GM10266 (cell line): ENCODE results near the gene DNAJA3.

Experiments
- DNase-seq: peaks from one replicate; pipeline ENCODE4 v3.0.0; 2012; ENCODE audit errors: extremely low spot score
- TF ChIP-seq, protein P1 (sequence below): IDR thresholded peaks from 2 replicates; pipeline ENCODE4 v1.5.1; 2012; ENCODE audit warnings: mild to moderate bottlenecking, low read depth; ENCODE audit not compliant: control insufficient read depth, insufficient read depth; ENCODE audit errors: missing control alignments

Gene DNAJA3

DNA sequence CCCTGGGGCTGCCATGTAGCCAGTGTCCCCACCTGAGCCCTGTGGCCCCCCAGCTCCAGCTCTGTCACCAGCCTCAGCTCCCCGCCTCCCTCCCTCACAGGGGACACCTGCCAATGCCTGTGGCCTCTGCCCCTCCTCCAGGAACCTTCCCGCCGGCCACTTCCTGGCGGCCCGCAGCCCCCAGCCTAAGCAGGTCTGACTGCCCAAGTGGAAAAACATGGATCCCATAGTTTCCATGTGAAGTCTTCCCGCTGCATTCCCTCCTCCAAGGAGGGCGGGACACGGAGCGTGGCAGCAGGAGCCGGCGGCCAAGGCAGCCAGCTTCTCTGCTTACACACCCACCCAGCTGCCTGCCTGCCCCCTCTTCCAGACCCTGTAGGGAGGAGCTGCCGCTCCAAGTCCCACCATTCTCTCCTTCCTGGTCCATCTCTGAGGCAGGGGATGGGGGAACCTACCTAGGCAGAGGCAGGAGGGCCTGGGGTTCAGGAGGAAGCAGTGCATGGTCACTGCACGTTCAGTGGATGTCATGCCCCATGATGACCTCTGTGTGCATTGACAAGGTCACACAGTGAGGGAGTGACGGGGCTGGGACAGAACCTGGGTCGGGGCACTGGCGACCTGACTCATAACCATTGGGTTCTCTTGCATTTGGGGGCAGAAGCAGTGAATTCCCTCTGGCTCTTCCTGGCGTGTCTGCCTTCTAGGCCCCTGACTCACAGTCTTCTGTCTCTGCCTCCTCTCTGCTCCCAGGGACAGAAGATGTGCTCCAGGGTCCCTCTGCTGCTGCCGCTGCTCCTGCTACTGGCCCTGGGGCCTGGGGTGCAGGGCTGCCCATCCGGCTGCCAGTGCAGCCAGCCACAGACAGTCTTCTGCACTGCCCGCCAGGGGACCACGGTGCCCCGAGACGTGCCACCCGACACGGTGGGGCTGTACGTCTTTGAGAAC is 45.3 kb upstream of the DNAJA3 start:
- TF ChIP-seq, protein P1, sequence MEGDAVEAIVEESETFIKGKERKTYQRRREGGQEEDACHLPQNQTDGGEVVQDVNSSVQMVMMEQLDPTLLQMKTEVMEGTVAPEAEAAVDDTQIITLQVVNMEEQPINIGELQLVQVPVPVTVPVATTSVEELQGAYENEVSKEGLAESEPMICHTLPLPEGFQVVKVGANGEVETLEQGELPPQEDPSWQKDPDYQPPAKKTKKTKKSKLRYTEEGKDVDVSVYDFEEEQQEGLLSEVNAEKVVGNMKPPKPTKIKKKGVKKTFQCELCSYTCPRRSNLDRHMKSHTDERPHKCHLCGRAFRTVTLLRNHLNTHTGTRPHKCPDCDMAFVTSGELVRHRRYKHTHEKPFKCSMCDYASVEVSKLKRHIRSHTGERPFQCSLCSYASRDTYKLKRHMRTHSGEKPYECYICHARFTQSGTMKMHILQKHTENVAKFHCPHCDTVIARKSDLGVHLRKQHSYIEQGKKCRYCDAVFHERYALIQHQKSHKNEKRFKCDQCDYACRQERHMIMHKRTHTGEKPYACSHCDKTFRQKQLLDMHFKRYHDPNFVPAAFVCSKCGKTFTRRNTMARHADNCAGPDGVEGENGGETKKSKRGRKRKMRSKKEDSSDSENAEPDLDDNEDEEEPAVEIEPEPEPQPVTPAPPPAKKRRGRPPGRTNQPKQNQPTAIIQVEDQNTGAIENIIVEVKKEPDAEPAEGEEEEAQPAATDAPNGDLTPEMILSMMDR: no peak

DNA sequence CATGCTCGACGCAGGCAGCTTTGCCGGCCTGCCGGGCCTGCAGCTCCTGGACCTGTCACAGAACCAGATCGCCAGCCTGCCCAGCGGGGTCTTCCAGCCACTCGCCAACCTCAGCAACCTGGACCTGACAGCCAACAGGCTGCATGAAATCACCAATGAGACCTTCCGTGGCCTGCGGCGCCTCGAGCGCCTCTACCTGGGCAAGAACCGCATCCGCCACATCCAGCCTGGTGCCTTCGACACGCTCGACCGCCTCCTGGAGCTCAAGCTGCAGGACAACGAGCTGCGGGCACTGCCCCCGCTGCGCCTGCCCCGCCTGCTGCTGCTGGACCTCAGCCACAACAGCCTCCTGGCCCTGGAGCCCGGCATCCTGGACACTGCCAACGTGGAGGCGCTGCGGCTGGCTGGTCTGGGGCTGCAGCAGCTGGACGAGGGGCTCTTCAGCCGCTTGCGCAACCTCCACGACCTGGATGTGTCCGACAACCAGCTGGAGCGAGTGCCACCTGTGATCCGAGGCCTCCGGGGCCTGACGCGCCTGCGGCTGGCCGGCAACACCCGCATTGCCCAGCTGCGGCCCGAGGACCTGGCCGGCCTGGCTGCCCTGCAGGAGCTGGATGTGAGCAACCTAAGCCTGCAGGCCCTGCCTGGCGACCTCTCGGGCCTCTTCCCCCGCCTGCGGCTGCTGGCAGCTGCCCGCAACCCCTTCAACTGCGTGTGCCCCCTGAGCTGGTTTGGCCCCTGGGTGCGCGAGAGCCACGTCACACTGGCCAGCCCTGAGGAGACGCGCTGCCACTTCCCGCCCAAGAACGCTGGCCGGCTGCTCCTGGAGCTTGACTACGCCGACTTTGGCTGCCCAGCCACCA is 44.4 kb upstream of the DNAJA3 start:
- TF ChIP-seq, protein P1: no peak
- no peak for DNase-seq

More for the DNA sequence above, 45.3 kb upstream of the DNAJA3 start:
- DNase-seq: no peak

DNA sequence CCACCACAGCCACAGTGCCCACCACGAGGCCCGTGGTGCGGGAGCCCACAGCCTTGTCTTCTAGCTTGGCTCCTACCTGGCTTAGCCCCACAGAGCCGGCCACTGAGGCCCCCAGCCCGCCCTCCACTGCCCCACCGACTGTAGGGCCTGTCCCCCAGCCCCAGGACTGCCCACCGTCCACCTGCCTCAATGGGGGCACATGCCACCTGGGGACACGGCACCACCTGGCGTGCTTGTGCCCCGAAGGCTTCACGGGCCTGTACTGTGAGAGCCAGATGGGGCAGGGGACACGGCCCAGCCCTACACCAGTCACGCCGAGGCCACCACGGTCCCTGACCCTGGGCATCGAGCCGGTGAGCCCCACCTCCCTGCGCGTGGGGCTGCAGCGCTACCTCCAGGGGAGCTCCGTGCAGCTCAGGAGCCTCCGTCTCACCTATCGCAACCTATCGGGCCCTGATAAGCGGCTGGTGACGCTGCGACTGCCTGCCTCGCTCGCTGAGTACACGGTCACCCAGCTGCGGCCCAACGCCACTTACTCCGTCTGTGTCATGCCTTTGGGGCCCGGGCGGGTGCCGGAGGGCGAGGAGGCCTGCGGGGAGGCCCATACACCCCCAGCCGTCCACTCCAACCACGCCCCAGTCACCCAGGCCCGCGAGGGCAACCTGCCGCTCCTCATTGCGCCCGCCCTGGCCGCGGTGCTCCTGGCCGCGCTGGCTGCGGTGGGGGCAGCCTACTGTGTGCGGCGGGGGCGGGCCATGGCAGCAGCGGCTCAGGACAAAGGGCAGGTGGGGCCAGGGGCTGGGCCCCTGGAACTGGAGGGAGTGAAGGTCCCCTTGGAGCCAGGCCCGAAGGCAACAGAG is 43.5 kb upstream of the DNAJA3 start:
- DNase-seq: no peak
- TF ChIP-seq, protein P1: no peak

DNA sequence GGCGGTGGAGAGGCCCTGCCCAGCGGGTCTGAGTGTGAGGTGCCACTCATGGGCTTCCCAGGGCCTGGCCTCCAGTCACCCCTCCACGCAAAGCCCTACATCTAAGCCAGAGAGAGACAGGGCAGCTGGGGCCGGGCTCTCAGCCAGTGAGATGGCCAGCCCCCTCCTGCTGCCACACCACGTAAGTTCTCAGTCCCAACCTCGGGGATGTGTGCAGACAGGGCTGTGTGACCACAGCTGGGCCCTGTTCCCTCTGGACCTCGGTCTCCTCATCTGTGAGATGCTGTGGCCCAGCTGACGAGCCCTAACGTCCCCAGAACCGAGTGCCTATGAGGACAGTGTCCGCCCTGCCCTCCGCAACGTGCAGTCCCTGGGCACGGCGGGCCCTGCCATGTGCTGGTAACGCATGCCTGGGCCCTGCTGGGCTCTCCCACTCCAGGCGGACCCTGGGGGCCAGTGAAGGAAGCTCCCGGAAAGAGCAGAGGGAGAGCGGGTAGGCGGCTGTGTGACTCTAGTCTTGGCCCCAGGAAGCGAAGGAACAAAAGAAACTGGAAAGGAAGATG is 42.8 kb upstream of the DNAJA3 start:
- DNase-seq: no peak
- TF ChIP-seq, protein P1: no peak

DNA sequence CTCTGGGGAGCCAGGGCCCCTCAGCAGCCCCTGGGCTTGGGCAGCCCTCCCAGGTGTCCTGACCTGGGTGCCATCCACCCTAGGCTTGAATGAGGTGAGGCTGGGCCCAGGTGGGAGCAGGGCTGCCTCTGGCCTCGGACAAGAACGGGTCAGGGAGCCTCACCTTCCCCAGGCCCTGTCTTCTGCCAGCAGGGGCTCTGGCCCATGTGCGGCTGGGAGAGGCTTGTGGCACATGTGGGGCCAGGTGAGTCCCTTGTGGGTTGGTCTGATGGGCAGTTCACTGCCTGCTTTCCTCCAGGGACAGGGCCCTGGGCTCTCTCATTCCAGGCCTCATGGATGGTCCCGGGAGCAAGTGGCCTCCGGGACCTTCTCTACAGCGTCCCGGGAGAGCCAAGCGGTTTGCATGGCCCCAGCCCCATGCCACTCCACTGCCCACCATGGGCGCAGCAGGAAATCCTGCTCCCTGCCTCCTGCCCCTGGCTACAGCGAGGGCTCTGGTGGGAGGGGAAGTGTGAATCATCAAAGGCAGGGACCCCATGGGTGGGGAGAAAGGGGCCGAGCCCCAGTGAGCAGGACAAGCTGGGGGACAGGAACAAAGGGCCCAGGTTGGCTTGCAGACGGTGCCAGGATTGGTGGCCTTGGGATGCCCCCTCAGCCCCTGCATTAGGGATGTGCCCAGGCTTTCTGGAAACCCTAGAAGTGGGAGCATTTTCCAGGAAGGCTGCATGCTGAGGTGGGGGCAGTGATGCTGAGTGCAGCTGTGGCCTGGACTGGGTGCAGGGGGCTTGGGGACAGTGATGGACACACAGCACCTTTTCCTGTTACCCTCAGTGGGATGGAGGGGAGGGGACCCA is 41.9 kb upstream of the DNAJA3 start:
- DNase-seq: no peak
- TF ChIP-seq, protein P1: no peak

DNA sequence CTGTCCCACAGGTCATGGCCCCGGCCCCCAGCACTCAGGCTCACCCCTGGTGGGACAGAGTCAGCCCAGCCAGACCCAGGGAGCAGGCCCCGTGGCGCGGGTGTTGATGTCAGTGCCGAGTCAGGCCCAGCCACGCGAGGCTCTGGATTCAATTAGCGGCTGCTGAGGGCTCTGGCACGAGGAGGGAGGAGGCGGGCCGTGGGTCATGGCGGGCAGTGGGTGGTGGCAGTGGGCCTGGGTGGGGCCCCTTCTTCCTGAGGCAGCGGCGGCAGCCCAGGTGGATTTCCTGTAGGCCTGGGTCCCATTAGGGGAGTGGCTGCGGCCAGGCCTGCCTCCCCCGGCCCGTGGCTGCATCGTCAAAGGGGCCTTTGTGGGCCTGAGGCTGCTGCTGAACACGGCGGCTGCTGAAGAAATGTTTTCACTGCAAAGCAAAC is 41.1 kb upstream of the DNAJA3 start:
- TF ChIP-seq, protein P1: no peak
- no peak for DNase-seq
